ENCODE measurements around the gene FBXO22. TPM values are rescaled to one million over a fixed set of nuclear protein-coding genes. Genes with fewer than 3 reads are reported as not detected.

FBXO22 gene
- total RNA-seq, 1 donor from 2014 or later: 37.9 TPM

DNA sequence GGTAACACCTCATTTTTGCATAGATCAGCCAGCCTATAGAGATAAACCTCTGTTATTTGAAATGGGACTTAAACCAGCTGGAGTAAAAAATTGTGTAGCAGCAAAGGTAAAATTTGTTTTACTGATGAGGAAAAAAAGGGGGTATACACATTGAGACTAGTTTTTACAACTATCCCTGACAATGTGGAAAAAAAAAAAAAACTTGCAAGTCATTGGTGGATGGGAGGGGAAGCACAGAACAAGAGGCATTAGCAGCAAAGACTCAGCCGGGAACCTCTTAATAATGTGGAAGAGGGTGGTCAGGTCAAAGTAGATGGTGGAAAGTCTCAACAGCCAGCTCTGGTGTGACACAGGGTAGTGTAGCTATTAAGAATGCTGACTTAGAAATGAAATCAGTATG, 14.5 kb downstream of the FBXO22 start:
- DNase-seq (ENCODE audit: extremely low read depth, low read depth, low spot score): no peak

- no peak for DNase-seq (ENCODE audit: extremely low read depth, low read depth, low spot score)
Observed at GRCh38 chr15:75920079-75920478, 16.4 kb downstream of the FBXO22 start.

DNA sequence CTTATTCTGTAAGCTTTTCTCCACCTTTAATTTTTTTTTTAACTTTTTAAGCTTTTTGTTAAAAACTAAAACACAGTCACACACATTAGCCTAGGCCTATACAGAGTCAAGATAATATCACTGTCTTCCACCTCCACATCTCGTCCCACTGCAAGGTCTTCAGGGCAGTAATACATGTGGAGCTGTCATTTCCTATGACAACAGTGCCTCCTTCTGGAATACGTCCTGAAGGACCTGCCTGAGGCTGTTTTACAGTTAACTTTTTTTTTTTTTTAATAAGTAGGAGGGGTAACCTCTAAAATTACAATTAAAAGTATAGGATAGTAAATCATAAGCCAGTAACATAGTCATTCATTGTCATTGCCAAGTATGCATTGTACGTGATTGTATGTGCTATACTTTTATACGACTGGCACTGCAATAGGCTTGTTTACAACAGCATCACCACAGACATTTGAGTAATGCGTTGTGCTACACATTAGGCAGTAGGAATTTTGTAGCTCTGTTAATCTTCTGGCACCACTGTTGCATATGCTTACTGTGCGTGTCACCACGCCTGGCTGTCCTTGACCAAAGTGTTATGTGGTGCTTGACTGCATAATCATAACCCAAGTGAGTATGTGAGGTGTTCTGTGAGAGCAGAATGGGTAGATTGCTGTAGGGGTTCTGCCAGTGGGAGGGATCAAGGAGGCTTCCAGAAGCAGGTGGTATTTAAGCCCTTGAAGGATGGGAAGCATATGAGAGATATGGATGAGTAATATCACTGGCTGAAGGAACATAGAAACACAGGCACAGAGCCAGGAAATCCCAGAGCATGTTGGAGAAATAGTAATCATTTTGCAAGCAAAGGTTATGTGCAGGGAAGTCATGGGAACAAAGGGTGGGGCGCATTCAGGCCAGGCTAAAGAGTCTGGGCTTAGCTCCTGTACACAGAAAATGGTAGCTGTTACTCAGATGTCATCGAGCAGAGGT, 18.3 kb downstream of the FBXO22 start:
- no peak for DNase-seq (ENCODE audit: extremely low read depth, low read depth, low spot score)

DNA sequence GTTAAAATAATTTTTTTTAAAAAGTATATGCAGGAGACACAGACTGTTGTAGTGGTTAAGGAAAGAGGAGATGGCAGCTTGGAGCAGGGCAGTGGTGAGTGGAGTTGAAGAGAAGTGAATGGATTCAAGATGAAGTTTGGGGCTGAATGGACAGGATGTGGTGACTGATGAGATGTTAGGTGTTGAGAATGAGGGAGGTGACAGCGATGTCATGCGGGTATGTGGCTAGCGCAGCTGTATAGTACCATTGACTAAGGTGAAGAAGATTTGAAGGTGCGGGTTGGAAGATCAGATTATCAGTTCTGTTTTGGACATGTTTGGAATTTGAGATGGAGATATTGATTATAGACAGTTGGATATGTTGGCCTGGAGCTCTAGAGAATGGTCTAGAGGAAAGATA, 20.1 kb downstream of the FBXO22 start:
- no peak for DNase-seq (ENCODE audit: extremely low read depth, low read depth, low spot score)

- DNase-seq (ENCODE audit: extremely low read depth, low read depth, low spot score): no peak
Observed at GRCh38 chr15:75924576-75924975, 20.9 kb downstream of the FBXO22 start.

DNA sequence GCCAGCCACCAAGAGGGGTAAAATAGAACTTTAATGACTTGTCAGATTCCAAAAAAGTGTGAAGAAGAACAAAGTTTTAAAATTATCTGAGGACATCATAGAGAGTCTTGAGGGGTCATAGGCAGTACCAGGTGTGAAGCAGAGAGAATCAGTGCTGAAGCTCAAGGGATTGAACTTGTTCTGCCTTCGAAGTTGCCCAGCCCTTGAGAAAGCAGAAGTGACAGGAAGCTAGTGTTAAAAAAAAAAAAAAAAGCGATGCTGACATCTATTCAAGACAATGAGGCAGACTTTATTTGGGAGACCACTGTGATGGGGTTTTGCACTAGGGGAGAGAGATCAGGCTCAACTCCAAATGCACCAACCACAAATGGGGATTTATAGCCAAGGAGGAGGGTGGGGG, 21.8 kb downstream of the FBXO22 start:
- DNase-seq (ENCODE audit: extremely low read depth, low read depth, low spot score): no peak

DNA sequence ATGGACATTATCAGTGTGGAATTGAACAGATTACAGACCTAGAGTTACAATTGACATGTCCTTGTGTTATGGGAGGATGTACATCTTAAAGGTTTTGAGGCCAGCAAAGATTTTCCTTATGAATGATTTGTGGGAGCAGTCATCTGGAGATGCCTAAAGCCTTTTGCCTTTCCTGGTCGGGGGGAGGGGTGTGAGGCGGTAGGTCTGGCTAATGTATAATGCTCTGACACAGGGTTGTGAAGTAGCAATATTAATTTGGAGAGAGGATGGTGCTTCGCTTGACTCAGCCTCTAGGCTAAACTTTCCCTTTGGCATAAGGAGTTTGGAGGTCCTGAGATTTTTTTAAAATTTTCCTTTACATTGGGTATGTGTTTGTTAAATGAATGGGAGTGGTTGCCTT, 23.3 kb downstream of the FBXO22 start:
- DNase-seq (ENCODE audit: extremely low read depth, low read depth, low spot score): no peak

DNA sequence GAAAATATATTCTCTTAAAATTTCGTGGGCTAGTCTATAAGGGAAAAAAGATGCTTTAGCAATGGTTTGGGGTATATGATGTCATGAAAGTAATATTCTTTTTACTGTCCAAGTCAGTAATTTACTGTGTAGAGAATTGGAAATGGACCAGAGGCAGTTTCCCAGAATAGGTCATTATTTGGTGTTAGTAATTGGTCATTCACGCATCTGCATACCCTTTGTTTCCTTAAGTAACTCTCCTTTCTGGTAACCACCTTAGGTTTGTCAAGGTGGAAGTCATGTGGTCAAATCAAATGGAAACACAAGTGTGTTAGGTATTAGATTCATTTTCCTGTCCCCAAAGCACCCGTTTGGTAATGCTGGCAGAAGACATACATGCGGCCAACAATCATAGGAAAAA, 23.9 kb downstream of the FBXO22 start:
- DNase-seq (ENCODE audit: extremely low read depth, low read depth, low spot score): no peak

GRCh38 chr15:75928680-75929608, 25.3 kb downstream of the FBXO22 start:
- no peak for DNase-seq (ENCODE audit: extremely low read depth, low read depth, low spot score)

- DNase-seq (ENCODE audit: extremely low read depth, low read depth, low spot score): no peak
Observed at GRCh38 chr15:75929799-75930565, 26.3 kb downstream of the FBXO22 start.

DNA sequence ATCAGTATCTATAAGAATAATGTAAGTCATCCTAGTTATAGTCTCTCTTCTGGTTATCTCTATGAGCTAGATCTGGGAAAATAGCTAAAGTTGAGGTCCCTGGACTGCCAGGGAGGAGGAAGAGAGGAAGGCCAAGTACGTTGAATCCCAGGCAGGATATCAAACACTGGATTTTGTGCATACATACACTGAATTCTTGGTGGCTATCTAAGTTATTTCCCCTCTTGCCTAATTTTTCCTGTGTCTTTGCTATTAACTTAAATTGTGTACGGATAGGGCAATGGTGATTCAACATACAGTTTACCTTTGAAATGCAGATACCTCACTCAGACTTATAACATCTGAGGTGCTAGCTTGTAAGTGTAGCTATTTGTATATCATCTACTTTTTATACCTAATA, 27.2 kb downstream of the FBXO22 start:
- DNase-seq (ENCODE audit: extremely low read depth, low read depth, low spot score): no peak

GRCh38 chr15:75942464-75942863, 38.8 kb downstream of the FBXO22 start:
- no peak for DNase-seq (ENCODE audit: extremely low read depth, low read depth, low spot score)

DNA sequence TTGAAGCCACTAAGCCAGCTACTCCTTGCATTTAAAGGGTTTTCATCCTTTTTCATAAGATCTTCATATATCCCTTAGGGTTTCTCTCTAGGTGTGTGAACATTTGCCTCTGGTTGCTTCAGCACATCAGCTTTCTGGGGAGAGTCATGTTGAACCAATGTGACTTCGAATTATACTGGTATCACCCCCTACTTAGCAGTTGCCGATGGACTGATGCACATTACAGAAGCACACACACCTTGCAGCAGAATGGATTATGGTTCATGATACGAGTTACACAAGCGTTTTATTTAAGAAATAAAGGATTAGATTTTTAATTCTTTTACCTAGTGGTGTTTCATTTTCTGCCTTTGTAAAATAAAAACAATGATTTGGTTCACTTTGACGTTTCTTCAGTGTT, 39.6 kb downstream of the FBXO22 start:
- no peak for DNase-seq (ENCODE audit: extremely low read depth, low read depth, low spot score)

- DNase-seq (ENCODE audit: extremely low read depth, low read depth, low spot score): no peak
Observed at GRCh38 chr15:75943713-75944215, 40.1 kb downstream of the FBXO22 start.

DNA sequence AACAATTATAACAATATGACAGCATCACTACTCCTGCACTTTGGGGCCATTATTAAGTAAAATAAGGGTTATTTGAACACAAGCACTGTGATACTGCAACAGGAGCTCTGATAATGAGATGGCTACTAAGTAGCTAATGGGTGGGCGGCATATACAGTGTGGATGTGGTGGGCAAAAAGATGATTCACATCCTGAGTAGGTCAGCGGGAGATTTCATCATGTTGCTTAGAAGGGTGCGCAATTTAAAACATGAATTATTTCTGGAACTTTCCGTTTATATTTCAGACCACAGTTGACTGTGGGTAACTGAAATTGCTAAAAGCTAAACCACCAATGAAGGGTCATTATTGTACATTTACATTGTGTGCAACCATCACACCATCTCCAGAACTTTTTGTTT, 42.3 kb downstream of the FBXO22 start:
- no peak for DNase-seq (ENCODE audit: extremely low read depth, low read depth, low spot score)

DNA sequence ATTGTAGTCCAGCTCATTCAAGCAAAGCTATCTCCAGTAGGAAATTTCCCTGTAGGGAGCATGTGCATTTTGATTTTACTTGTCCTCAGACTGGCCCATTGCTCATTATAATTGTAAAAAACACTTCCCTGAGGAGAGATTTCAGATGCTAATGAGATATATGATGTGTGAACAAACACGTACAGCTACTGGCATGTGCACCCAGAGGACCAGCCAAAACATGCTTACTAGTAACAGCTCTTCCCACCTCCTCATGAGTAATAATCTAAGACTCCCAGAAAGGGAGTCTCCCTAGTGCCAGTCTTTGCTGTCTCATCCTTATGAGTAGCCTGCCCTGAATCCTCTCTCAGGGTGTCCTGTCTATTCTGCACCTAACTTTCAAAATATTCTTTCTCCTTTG, 43.4 kb downstream of the FBXO22 start:
- DNase-seq (ENCODE audit: extremely low read depth, low read depth, low spot score): no peak

DNA sequence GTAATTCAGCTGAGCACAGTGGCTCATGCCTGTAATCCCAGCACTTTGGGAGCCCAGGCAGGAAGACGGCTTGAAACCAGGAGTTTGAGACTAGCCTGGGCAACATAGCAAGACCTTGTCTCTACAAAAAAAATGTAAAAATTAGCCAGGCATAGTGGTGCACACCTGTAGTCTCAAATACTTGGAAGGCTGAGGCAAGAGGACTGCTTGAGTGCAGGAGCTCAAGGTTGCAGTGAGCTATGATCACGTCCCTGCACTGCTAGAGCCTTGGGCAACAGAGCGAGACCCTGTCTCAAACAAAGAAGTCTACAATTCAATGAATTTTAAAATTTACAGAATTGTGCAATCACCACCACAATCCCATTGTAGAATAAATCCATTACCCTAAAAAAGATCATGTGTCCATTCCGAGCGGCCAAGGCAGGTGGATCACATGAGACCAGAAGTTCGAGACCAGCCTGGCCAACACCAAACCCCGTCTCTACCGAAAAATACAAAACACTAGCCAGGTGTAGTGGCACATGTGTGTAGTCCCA, 45.2 kb downstream of the FBXO22 start:
- no peak for DNase-seq (ENCODE audit: extremely low read depth, low read depth, low spot score)

DNA sequence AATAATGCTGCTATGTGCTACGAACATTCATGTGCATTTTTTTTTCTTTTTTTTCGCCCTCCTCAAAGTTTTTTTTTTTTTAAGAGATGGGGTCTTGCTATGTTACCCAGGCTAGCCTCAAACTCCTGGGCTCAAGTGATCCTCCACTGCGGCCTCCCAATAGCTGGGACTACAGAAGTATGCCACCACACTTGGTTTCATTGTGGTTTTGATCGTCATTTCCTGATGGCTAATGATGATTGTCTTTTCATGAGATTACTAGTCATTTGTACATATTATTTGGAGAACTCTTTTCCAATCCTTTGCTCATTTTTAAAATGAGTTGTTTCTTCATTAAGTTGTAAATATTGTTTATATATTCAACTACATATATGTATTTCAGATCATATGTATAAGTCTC, 48.8 kb downstream of the FBXO22 start:
- DNase-seq (ENCODE audit: extremely low read depth, low read depth, low spot score): no peak

DNA sequence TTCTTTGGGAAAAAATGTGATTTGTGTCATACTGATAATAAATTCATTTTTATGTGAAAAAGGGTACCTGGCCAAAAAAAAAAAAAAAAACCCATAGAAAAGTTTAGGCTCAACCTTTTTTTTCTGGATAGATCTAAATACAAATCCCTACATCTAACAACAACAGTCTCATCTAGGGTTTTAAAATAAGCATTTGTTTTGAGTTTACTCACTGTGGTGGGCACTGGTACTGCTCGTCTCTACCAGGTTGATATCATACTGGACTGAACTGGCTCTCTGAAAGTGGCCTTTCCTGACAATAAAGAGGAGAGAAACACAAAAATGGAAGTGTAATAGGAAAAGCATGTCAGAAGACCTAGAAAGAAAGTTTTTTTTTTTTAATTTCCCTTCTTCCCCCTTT, 52.0 kb downstream of the FBXO22 start:
- no peak for DNase-seq (ENCODE audit: extremely low read depth, low read depth, low spot score)

GRCh38 chr15:75961331-75961730, 57.7 kb downstream of the FBXO22 start:
- no peak for DNase-seq (ENCODE audit: extremely low read depth, low read depth, low spot score)
